PC-9 (cell line): Measurements from ENCODE around the gene BCL6B.

ENCODE experiments used
- CTCF ChIP-seq: fragments of 200-600 bp; sonication (generic); conservative IDR thresholded peaks from 2 replicates; pipeline ENCODE4 v1.6.1; 2017; ENCODE audit warnings: mixed run types, antibody characterized with exemption, mild to moderate bottlenecking, moderate library complexity
- EZH2 ChIP-seq: fragments of 200-600 bp; sonication (generic); IDR thresholded peaks from 2 replicates; pipeline ENCODE4 v1.8.0; 2017; ENCODE audit warnings: antibody characterized with exemption, low read depth

- TF ChIP-seq EZH2 (no peak), CTCF (no peak)
Observed at GRCh38 chr17:7072406-7072805, 49.6 kb downstream of the BCL6B start.
